HG03097 (cell line): Measurements from ENCODE around the gene ZNF524.
"Not testable (repeated sequence)": the region's sequence is repeated elsewhere in the genome, so short reads cannot be mapped to it uniquely, and the experiment has no call there.

Source experiments
- ATAC-seq: cut with Tn5 transposase; IDR thresholded peaks from one replicate; pipeline ENCODE4 v1.9.1; 2021; ENCODE audit not compliant: unreplicated experiment, low FRiP score

Gene ZNF524

GRCh38 chr19:55581145-55581822 is 18.8 kb upstream of the ZNF524 start:
- ATAC-seq = no peak

- no peak for ATAC-seq
Observed at GRCh38 chr19:55581823-55582223, 18.3 kb upstream of the ZNF524 start.

GRCh38 chr19:55582284-55582683 is 17.8 kb upstream of the ZNF524 start:
- not testable (repeated sequence) for ATAC-seq

- ATAC-seq = not testable (repeated sequence)
Observed at GRCh38 chr19:55583897-55584296, 16.2 kb upstream of the ZNF524 start.

GRCh38 chr19:55584871-55585270 is 15.2 kb upstream of the ZNF524 start:
- ATAC-seq = no peak

- ATAC-seq = no peak
Observed at GRCh38 chr19:55585658-55586339, 14.3 kb upstream of the ZNF524 start.

GRCh38 chr19:55586976-55587668 is 13.0 kb upstream of the ZNF524 start:
- ATAC-seq = peak; percentile 87

- no peak for ATAC-seq
Observed at GRCh38 chr19:55588738-55589137, 11.3 kb upstream of the ZNF524 start.

- no peak for ATAC-seq
Observed at GRCh38 chr19:55590109-55590508, 10.0 kb upstream of the ZNF524 start.

GRCh38 chr19:55590617-55591016 is 9.5 kb upstream of the ZNF524 start:
- ATAC-seq = no peak

GRCh38 chr19:55591555-55591954 is 8.5 kb upstream of the ZNF524 start:
- ATAC-seq = no peak

GRCh38 chr19:55592391-55593090 is 7.5 kb upstream of the ZNF524 start:
- ATAC-seq = no peak

- no peak for ATAC-seq
Observed at GRCh38 chr19:55593096-55593772, 6.9 kb upstream of the ZNF524 start.

GRCh38 chr19:55594996-55595545 is 5.0 kb upstream of the ZNF524 start:
- no peak for ATAC-seq

- ATAC-seq = no peak
Observed at GRCh38 chr19:55596304-55596703, 3.8 kb upstream of the ZNF524 start.

- ATAC-seq = no peak
Observed at GRCh38 chr19:55597501-55597921, 2.6 kb upstream of the ZNF524 start.

- ATAC-seq = no peak
Observed at GRCh38 chr19:55598034-55598433, 2.1 kb upstream of the ZNF524 start.

- peak; percentile 45 for ATAC-seq
Observed at GRCh38 chr19:55598719-55599467, 1.2 kb upstream of the ZNF524 start.

GRCh38 chr19:55599468-55599841 is 633 bp upstream of the ZNF524 start, which contains the start of gene FIZ1:
FIZ1 (minus strand) TSS chr19:55599517; CDS start chr19:55597865, 1,652 bp downstream.
- peak; percentile 48 for ATAC-seq
